Smooth muscle cell (in vitro differentiated cells): ENCODE data around the gene KLHL25. TPM values are rescaled to one million over a fixed set of nuclear protein-coding genes. Genes with fewer than 3 reads are reported as not detected.

Source experiments
- DNase-seq: peaks from one replicate; lab custom pipeline; 2025; ENCODE audit not compliant: unreplicated experiment; lab: John Stamatoyannopoulos, UW
- H2AFZ ChIP-seq: fragments of 200-600 bp; sonication (generic); 2 replicates; pipeline ENCODE4 v1.6.0; 2016; ENCODE audit warnings: antibody characterized with exemption, low read depth, mild to moderate bottlenecking
- H3F3A ChIP-seq: fragments of 200-600 bp; sonication (generic); 2 replicates; pipeline ENCODE4 v1.6.0; 2017; ENCODE audit warnings: antibody characterized with exemption, low read depth
- H3K27ac ChIP-seq: fragments of 200-600 bp; sonication (generic); 2 replicates; pipeline ENCODE4 v1.5.1; 2016; ENCODE audit warnings: low read depth, mild to moderate bottlenecking
- H3K27me3 ChIP-seq: fragments of 200-600 bp; sonication (generic); 2 replicates; pipeline ENCODE4 v1.6.1; 2016; ENCODE audit warnings: low read depth, mild to moderate bottlenecking
- H3K36me3 ChIP-seq: fragments of 200-600 bp; sonication (generic); 2 replicates; pipeline ENCODE4 v1.5.1; 2016; ENCODE audit warnings: low read depth
- H3K4me1 ChIP-seq: fragments of 200-600 bp; sonication (generic); 2 replicates; pipeline ENCODE4 v1.5.1; 2016; ENCODE audit warnings: low read depth
- H3K4me2 ChIP-seq: fragments of 200-600 bp; sonication (generic); 2 replicates; pipeline ENCODE4 v1.6.0; 2016; ENCODE audit warnings: mild to moderate bottlenecking
- H3K4me3 ChIP-seq: fragments of 200-600 bp; sonication (generic); 2 replicates; pipeline ENCODE4 v1.5.1; 2016; ENCODE audit warnings: mild to moderate bottlenecking
- H3K79me2 ChIP-seq: fragments of 200-600 bp; sonication (generic); 2 replicates; pipeline ENCODE4 v1.6.0; 2016; ENCODE audit warnings: low read depth, mild to moderate bottlenecking
- H3K9ac ChIP-seq: fragments of 200-600 bp; sonication (generic); 2 replicates; pipeline ENCODE4 v1.6.0; 2016; ENCODE audit warnings: low read depth
- H3K9me3 ChIP-seq: fragments of 200-600 bp; sonication (generic); replicated peaks from 2 replicates; pipeline ENCODE4 v1.5.1; 2016; ENCODE audit warnings: low read depth
- H4K20me1 ChIP-seq: fragments of 200-600 bp; sonication (generic); 2 replicates; pipeline ENCODE4 v1.6.0; 2016; ENCODE audit warnings: low read depth
- WGBS: methylation state at CpG from one replicate; pipeline ENCODE4 v1.1.7; 2016; ENCODE audit warnings: low lambda C conversion rate; 5-methylcytosine and 5-hydroxymethylcytosine counted together
- polyA plus RNA-seq: library from polyadenylated mRNA; unstranded; fragments of >200 nt; fragmentation: Nextera tagmentation; extraction: Ambion mirVana; gene quantifications from 2 replicates; pipeline ENCODE4 v1.2.1, GENCODE V29; 2016
- total RNA-seq: library from RNA; depleted of rRNA; stranded (reverse); fragments of >200 nt; gene quantifications from 2 replicates; pipeline ENCODE4 v1.2.3, GENCODE V29; 2014
- TF ChIP-seq, protein P1 (sequence below): fragments of 200-600 bp; sonication (generic); IDR thresholded peaks from 2 replicates; pipeline ENCODE4 v1.5.1; 2017; ENCODE audit warnings: borderline replicate concordance, mild to moderate bottlenecking, antibody characterized with exemption; ENCODE audit not compliant: insufficient read depth, poor library complexity, severe bottlenecking

Gene KLHL25
- total and polyA plus RNA-seq, 2 experiments from 2014 or later: 5.0 to 6.7 TPM

GRCh38 chr15:85755471-85755870 is 39.3 kb downstream of the KLHL25 start:
- H3K4me2 ChIP-seq: no peak overlapping the region
- peaks cover 20% of the 10 kb centered on the region for H3K4me1 ChIP-seq
- H2AFZ ChIP-seq: no peak overlapping the region
- H3K9me3 ChIP-seq: no peaks in the 10 kb centered on the region
- H3K79me2 ChIP-seq: no peaks in the 10 kb centered on the region
- H3K27ac ChIP-seq: no peak overlapping the region
- no peak overlapping the region for H3K4me3 ChIP-seq
- H3K27me3 ChIP-seq: no peaks in the 10 kb centered on the region
- H3F3A ChIP-seq: no peaks in the 10 kb centered on the region
- DNase-seq: no peak
- H4K20me1 ChIP-seq: no peaks in the 10 kb centered on the region
- TF ChIP-seq, protein P1, sequence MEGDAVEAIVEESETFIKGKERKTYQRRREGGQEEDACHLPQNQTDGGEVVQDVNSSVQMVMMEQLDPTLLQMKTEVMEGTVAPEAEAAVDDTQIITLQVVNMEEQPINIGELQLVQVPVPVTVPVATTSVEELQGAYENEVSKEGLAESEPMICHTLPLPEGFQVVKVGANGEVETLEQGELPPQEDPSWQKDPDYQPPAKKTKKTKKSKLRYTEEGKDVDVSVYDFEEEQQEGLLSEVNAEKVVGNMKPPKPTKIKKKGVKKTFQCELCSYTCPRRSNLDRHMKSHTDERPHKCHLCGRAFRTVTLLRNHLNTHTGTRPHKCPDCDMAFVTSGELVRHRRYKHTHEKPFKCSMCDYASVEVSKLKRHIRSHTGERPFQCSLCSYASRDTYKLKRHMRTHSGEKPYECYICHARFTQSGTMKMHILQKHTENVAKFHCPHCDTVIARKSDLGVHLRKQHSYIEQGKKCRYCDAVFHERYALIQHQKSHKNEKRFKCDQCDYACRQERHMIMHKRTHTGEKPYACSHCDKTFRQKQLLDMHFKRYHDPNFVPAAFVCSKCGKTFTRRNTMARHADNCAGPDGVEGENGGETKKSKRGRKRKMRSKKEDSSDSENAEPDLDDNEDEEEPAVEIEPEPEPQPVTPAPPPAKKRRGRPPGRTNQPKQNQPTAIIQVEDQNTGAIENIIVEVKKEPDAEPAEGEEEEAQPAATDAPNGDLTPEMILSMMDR: no peak
- WGBS: 97% methylated on average over 11 of the region's 11 CpGs
- H3K36me3 ChIP-seq: no peaks in the 10 kb centered on the region
- H3K9ac ChIP-seq: no peak overlapping the region

- Histone ChIP-seq H3K27me3 (no peaks in the 10 kb centered on the region), H3K27ac (no peak overlapping the region), H3K4me1 (peaks cover 25% of the 10 kb centered on the region), H2AFZ (no peak overlapping the region), H3K4me3 (no peak overlapping the region), H3K9ac (no peak overlapping the region), H3K4me2 (no peak overlapping the region), H3K79me2 (no peaks in the 10 kb centered on the region), H3K36me3 (no peaks in the 10 kb centered on the region), H3K9me3 (no peaks in the 10 kb centered on the region), H3F3A (no peaks in the 10 kb centered on the region), H4K20me1 (no peaks in the 10 kb centered on the region)
- TF ChIP-seq, protein P1: no peak
- WGBS: 85% methylated on average over 7 of the region's 7 CpGs
- no peak for DNase-seq
Observed at GRCh38 chr15:85754989-85755388, 39.7 kb downstream of the KLHL25 start.

DNA sequence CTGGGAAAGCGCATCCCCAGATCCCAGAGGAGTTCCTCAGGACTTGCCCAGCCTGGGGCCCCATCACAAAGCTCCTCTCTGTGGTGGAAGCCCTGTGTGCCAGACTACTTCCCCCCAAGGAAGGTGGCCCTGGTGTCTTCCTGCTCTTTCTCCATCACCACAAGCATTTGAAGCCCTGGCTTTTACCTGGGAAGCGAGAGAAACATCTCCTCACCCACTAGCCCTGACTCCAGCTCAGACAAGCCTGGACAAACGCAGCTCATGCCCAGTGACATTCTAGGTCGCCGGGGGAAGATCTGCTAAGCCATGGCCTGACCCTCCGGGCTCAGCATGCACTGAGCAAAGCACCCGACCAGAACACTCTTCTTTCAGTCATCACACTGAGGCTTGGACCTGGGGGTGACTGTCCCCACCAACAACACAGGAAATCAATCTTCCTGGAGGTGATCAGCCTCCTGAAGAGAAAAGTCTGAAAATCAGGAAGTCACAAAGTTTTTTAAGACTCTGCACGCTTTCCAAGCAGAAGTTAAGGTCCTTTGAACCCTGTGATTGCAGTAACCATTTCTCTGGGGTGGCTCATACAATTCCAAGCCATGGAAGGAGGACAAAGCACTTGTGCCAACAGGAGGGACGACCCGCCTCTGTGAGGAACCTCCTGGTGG is 40.8 kb downstream of the KLHL25 start:
- H3K9me3 ChIP-seq: no peaks in the 10 kb centered on the region
- H3K36me3 ChIP-seq: no peaks in the 10 kb centered on the region
- peaks cover 2% of the 10 kb centered on the region for H3F3A ChIP-seq
- no peak overlapping the region for H3K4me3 ChIP-seq
- H3K27me3 ChIP-seq: no peaks in the 10 kb centered on the region
- H3K79me2 ChIP-seq: no peaks in the 10 kb centered on the region
- no peak overlapping the region for H3K9ac ChIP-seq
- H2AFZ ChIP-seq: no peak overlapping the region
- TF ChIP-seq, protein P1: no peak
- peaks cover 31% of the 10 kb centered on the region for H3K4me1 ChIP-seq
- no peaks in the 10 kb centered on the region for H4K20me1 ChIP-seq
- no peak overlapping the region for H3K27ac ChIP-seq
- H3K4me2 ChIP-seq: no peak overlapping the region
- 85% methylated on average over 10 of the region's 10 CpGs for WGBS
- no peak for DNase-seq

DNA sequence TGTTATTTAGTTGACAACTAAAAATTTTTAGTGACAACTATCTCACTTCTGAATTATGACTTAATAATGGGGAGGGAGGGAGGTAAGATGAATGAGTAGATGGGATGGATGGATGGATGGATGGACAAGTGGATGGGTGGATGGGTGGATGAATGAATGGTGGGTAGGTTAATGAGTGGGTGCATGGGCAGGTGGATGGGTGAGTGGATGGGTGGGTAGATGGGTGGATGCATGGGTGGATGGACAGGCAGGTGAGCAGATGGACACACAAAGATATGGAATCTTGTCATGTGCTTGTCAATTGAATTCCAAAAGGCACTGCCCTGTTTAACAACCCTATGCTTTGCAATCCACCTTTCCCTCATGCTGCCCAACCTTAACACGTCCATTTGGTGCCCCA is 41.5 kb downstream of the KLHL25 start:
- H3F3A ChIP-seq: peaks cover 5% of the 10 kb centered on the region
- no peaks in the 10 kb centered on the region for H4K20me1 ChIP-seq
- no peaks in the 10 kb centered on the region for H3K36me3 ChIP-seq
- no peaks in the 10 kb centered on the region for H3K27me3 ChIP-seq
- H3K27ac ChIP-seq: no peak overlapping the region
- H2AFZ ChIP-seq: no peak overlapping the region
- no peak overlapping the region for H3K4me2 ChIP-seq
- no peak for DNase-seq
- peaks cover 31% of the 10 kb centered on the region for H3K4me1 ChIP-seq
- TF ChIP-seq, protein P1: no peak
- H3K4me3 ChIP-seq: no peak overlapping the region
- no peaks in the 10 kb centered on the region for H3K79me2 ChIP-seq
- 96% methylated on average over 1 of the region's 1 CpG for WGBS
- no peak overlapping the region for H3K9ac ChIP-seq
- H3K9me3 ChIP-seq: no peaks in the 10 kb centered on the region
